ENCODE data around the gene PTAR1. TPM values are rescaled to one million over a fixed set of nuclear protein-coding genes. Genes with fewer than 3 reads are reported as not detected.

The PTAR1 gene
- total RNA-seq, 1 donor from 2014 or later = 43.5 TPM

- peak; percentile 71 for DNase-seq (ENCODE audit: low read depth, low spot score)
These were observed 84.9 kb downstream of the PTAR1 start for GRCh38 chr9:69674716-69675438.

GRCh38 chr9:69674112-69674685 is 85.6 kb downstream of the PTAR1 start:
- DNase-seq (ENCODE audit: low read depth, low spot score) = no peak

GRCh38 chr9:69673311-69673640 is 86.5 kb downstream of the PTAR1 start:
- no peak for DNase-seq (ENCODE audit: low read depth, low spot score)

- DNase-seq (ENCODE audit: low read depth, low spot score) = peak; percentile 60
These were observed 87.1 kb downstream of the PTAR1 start for GRCh38 chr9:69672596-69673310.

- DNase-seq (ENCODE audit: low read depth, low spot score) = no peak
These were observed 87.8 kb downstream of the PTAR1 start, which contains the start of gene APBA1 for GRCh38 chr9:69671879-69672595. Gene APBA1, minus strand, starts transcription at chr9:69672371.

- no peak for DNase-seq (ENCODE audit: low read depth, low spot score)
These were observed 88.4 kb downstream of the PTAR1 start for GRCh38 chr9:69671311-69671878.

- DNase-seq (ENCODE audit: low read depth, low spot score) = no peak
These were observed 92.5 kb downstream of the PTAR1 start for GRCh38 chr9:69667306-69667705.

- no peak for DNase-seq (ENCODE audit: low read depth, low spot score)
These were observed 99.5 kb downstream of the PTAR1 start for GRCh38 chr9:69660304-69660703.

Other genes starting within 250 kb of the PTAR1 start
- 7.1 and 14.0 TPM in 2 replicates for gene APBA1, start 87.6 kb downstream of the PTAR1 start, total RNA-seq
- gene CFAP95, start 60.8 kb upstream of the PTAR1 start, total RNA-seq = not detected in 2 replicates

Data from pulmonary artery endothelial cell (primary cell).